WERI-Rb-1 (cell line): ENCODE data around the gene CRCP.
"Not testable (repeated sequence)": the region's sequence is repeated elsewhere in the genome, so short reads cannot be mapped to it uniquely, and the experiment has no call there.

Experiments used
- DNase-seq: peaks from one replicate; pipeline ENCODE4 v3.0.0-alpha.2; 2020
- H3K27ac ChIP-seq: fragments of 250-450 bp; sonication (Bioruptor Pico); 2 replicates; pipeline ENCODE4 v1.5.1; 2020; ENCODE audit warnings: mild to moderate bottlenecking, moderate library complexity
- H3K27me3 ChIP-seq: fragments of 250-450 bp; sonication (Bioruptor Pico); 2 replicates; pipeline ENCODE4 v1.5.1; 2021; ENCODE audit warnings: mild to moderate bottlenecking, low read depth, moderate library complexity; ENCODE audit not compliant: insufficient read depth, severe bottlenecking
- H3K36me3 ChIP-seq: fragments of 250-450 bp; sonication (Bioruptor Pico); 2 replicates; pipeline ENCODE4 v1.5.1; 2020; ENCODE audit warnings: mild to moderate bottlenecking, moderate library complexity
- H3K4me3 ChIP-seq: 2 replicates; pipeline ENCODE4 v1.5.1; 2011; ENCODE audit warnings: low read depth, mild to moderate bottlenecking, control low read depth, low read length
- H3K9me3 ChIP-seq: fragments of 250-450 bp; sonication (Bioruptor Pico); 2 replicates; pipeline ENCODE4 v1.5.1; 2021; ENCODE audit warnings: mild to moderate bottlenecking, moderate library complexity; ENCODE audit not compliant: severe bottlenecking
- CTCF ChIP-seq: IDR thresholded peaks from 2 replicates; pipeline ENCODE4 v1.5.1; 2011; ENCODE audit warnings: low read depth, mild to moderate bottlenecking, control low read depth, inconsistent platforms, low read length

The CRCP gene

DNA sequence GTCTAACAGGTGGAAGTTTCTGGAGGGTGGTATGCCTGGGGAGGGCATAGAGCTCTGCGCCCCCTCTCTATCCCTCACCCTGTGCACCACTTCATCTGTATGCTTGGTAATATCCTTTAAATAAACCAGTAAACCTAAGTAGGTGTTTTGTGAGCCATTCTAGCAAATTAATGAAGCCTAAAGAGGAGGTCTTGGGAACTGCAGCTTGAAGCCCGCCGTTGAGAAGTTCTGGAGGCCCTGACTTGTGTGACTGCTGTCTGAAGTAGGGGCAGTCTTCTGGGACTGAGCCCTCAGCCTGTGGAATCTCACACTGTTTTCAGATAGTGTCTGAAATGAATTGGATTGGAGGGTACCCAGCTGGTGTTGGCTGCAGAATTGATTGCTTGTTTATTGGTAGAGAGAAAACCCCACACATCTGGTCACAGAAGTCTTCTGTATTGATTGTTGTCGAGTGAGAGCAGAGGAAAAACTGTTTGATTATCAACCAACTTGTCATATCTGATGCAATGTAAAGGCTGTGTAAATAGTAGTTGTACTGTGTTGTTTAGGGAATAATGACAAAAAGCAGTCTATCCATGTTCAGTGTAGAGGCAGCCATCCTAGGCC is 4.7 kb downstream of the CRCP start:
- Histone ChIP-seq H3K27me3 (no peaks in the 10 kb centered on the region), H3K36me3 (peaks cover 26% of the 10 kb centered on the region), H3K27ac (no peak overlapping the region), H3K4me3 (no peak overlapping the region), H3K9me3 (no peaks in the 10 kb centered on the region)
- no peak for DNase-seq
- TF ChIP-seq CTCF, result no peak

- no peaks in the 10 kb centered on the region for H3K9me3 ChIP-seq
Measured at GRCh38 chr7:66123175-66123528, 8.5 kb downstream of the CRCP start.

GRCh38 chr7:66124569-66124861 is 9.9 kb downstream of the CRCP start:
- H3K27ac ChIP-seq, H3K27me3 ChIP-seq, H3K4me3 ChIP-seq, DNase-seq, H3K9me3 ChIP-seq, H3K36me3 ChIP-seq: not testable (repeated sequence)

More at GRCh38 chr7:66123175-66123528, 8.5 kb downstream of the CRCP start:
- Histone ChIP-seq H3K4me3 (no peak overlapping the region), H3K27ac (no peak overlapping the region), H3K36me3 (peaks cover 6% of the 10 kb centered on the region), H3K27me3 (no peaks in the 10 kb centered on the region)
- no peak for DNase-seq
- no peak for TF ChIP-seq CTCF

DNA sequence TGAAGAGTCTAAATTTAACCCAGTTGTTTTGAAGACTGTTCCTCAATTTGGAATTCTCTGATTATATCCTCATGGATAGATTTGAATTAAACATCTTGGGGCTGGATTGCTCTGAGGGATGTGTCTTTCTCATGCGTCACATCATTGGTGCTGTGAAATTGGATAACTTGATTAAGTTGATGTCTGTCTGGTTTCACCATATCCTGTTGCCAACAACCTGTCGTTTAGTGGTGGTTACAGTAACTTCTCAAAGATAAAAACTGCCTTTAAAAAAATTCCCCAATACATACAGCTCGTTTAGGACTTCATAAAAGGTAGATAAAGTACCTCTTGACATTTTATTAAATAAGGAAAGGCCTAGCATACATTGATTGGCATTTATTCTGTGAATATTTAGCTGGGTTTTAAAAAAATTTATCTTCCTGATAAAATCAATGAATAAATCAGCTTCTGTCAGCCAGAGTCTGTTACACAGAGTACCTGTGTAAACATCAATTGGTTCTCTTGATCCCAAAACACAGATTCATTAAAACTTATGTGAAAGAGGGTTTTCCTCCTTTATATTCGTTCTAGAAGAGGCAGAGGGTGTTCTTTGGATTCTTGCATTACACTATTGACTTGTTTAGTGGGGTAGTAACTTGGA is 10.5 kb downstream of the CRCP start:
- H3K27ac ChIP-seq, result no peak overlapping the region

DNA sequence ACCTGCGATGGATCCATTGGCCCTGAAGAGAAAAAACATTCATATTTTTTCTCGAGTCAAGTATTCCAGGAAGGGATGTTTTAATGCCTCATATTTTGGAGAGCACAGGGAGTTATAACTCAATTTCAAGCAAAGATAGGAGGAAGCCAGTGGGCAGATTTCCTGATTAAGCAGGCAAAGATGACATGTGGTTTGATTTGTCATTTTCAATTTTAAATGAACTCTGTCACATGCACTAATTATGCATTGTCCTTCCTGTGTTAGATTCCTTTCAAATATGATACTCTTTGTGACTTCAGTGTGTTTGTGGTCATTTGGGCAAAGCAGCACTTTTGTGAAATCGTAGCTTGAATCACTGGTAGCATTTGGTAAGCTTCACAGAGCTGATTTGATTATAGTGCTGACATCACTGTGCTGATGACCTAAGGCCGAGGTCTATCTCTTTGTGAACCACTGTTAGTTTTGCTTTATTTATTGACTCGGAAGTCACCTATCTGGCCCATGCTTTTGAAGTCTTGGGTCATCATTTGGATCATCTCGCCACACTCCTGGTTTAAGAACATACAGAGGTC is 11.2 kb downstream of the CRCP start:
- H3K27ac ChIP-seq, H3K4me3 ChIP-seq, H3K9me3 ChIP-seq, H3K27me3 ChIP-seq, DNase-seq: not testable (repeated sequence)
- H3K36me3 ChIP-seq, result peaks cover 14% of the 10 kb centered on the region

More for the DNA sequence above, 10.5 kb downstream of the CRCP start:
- no peak overlapping the region for H3K4me3 ChIP-seq
- no peaks in the 10 kb centered on the region for H3K9me3 ChIP-seq
- no peak for TF ChIP-seq CTCF
- DNase-seq, result no peak
- peaks cover 7% of the 10 kb centered on the region for H3K36me3 ChIP-seq
- no peaks in the 10 kb centered on the region for H3K27me3 ChIP-seq

GRCh38 chr7:66127172-66127571 is 12.5 kb downstream of the CRCP start:
- not testable (repeated sequence) for DNase-seq, H3K27me3 ChIP-seq
- H3K36me3 ChIP-seq, result peaks cover 20% of the 10 kb centered on the region

DNA sequence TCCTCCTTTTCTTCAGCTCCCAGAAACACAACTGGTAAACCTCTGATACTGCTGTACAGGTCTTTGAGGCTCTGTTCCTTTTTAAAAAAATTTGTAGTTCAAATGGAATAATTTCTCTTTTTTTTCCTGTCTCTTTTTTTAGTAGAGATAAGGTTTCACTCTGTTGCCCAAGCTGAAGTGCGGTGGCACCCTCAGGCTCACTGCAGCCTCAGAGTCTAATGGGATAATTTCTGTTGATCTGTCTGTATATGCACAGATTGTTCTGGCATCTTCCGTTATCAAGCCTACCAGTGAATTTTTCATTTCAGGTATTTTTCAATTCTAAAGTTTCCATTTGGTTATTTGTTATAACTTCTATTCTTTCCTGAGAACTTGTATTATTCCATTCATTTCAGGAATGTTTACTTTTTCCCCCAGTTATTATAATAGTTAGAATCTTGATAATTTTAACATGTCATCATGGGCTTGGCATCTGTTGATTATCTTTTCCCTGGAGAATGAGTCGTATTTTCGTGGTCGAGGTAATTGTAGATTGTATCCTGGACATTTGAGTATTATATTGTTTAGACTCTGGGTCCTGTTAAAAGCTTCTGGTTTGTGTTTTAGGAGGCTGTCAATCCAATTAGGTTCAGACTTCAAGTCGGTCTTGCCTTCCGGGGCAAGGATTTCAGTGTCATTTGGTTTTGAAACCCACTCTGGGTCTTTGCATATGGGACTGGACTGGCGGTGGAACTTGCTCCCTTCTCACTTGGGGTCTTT is 24.5 kb downstream of the CRCP start:
- DNase-seq, result no peak
- H3K27me3 ChIP-seq, result no peaks in the 10 kb centered on the region
- H3K36me3 ChIP-seq, result peaks cover 41% of the 10 kb centered on the region
- no peak overlapping the region for H3K27ac ChIP-seq
- no peak for TF ChIP-seq CTCF
- no peaks in the 10 kb centered on the region for H3K9me3 ChIP-seq
- H3K4me3 ChIP-seq, result no peak overlapping the region

More at GRCh38 chr7:66127172-66127571, 12.5 kb downstream of the CRCP start:
- H3K27ac ChIP-seq, H3K9me3 ChIP-seq, H3K4me3 ChIP-seq: not testable (repeated sequence)
